HS-27A (cell line): ENCODE measurements around the gene STX1A.

Experiments
- DNase-seq: peaks from one replicate; pipeline ENCODE4 v3.0.0-alpha.2; 2012; ENCODE audit warnings: low read depth, missing footprints

The STX1A gene

GRCh38 chr7:73707045-73707631 lies 12.3 kb downstream of the STX1A start:
- DNase-seq: no peak

GRCh38 chr7:73706126-73707044 lies 13.1 kb downstream of the STX1A start:
- DNase-seq: no peak

- DNase-seq: no peak
Observed at GRCh38 chr7:73705551-73705920, 13.9 kb downstream of the STX1A start.

GRCh38 chr7:73704640-73705550 lies 14.6 kb downstream of the STX1A start:
- DNase-seq: no peak

- DNase-seq: no peak
Observed at GRCh38 chr7:73703757-73704639, 15.5 kb downstream of the STX1A start.

- no peak for DNase-seq
Observed at GRCh38 chr7:73703225-73703624, 16.2 kb downstream of the STX1A start.

- no peak for DNase-seq
Observed at GRCh38 chr7:73702665-73703064, 16.8 kb downstream of the STX1A start.

GRCh38 chr7:73702226-73702625 lies 17.2 kb downstream of the STX1A start:
- DNase-seq: no peak

GRCh38 chr7:73701357-73701995 lies 18.0 kb downstream of the STX1A start:
- no peak for DNase-seq

- DNase-seq: no peak
Observed at GRCh38 chr7:73700581-73701134, 18.8 kb downstream of the STX1A start.

GRCh38 chr7:73700069-73700423 lies 19.4 kb downstream of the STX1A start:
- no peak for DNase-seq

GRCh38 chr7:73699370-73700068 lies 19.9 kb downstream of the STX1A start:
- DNase-seq: no peak

- no peak for DNase-seq
Observed at GRCh38 chr7:73698410-73698809, 21.1 kb downstream of the STX1A start.

- DNase-seq: no peak
Observed at GRCh38 chr7:73696372-73696771, 23.1 kb downstream of the STX1A start.

- DNase-seq: no peak
Observed at GRCh38 chr7:73690646-73691045, 28.8 kb downstream of the STX1A start.

- DNase-seq: no peak
Observed at GRCh38 chr7:73688288-73688687, 31.2 kb downstream of the STX1A start.

GRCh38 chr7:73685311-73685710 lies 34.2 kb downstream of the STX1A start:
- no peak for DNase-seq

GRCh38 chr7:73683788-73684693 lies 35.4 kb downstream of the STX1A start:
- no peak for DNase-seq
